GM12864 (cell line): Measurements from ENCODE around the gene BAX.

ENCODE experiments used
- DNase-seq: peaks from one replicate; pipeline ENCODE4 v3.0.0-alpha.2; 2011; ENCODE audit warnings: low read depth
- H3K4me3 ChIP-seq: 2 replicates; pipeline ENCODE4 v1.5.1; 2011; ENCODE audit warnings: mild to moderate bottlenecking, low read depth, low read length, control low read depth
- TF ChIP-seq, protein P1 (sequence below): IDR thresholded peaks from 2 replicates; pipeline ENCODE4 v1.5.1; 2011; ENCODE audit warnings: low read depth, mild to moderate bottlenecking, moderate library complexity, low read length, control low read depth, inconsistent platforms; ENCODE audit errors: missing control alignments

Gene BAX

DNA sequence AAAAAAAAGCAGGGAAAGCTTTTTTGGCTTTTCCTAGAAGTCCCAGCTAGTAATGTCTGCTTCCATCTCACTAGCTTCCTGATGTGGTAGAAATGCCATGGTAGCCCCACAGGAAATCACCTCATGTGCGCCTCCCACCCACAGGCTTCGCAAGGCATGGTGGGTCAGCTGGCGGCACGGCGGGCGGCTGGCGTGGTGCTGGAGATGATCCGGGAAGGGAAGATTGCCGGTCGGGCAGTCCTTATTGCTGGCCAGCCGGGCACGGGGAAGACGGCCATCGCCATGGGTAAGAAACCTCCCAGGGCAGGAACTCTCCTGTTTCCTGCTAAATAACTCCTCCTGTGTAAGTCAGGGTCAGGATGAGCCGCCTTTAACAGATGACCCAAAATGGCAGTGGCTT is 49.5 kb downstream of the BAX start:
- no peak for DNase-seq
- TF ChIP-seq, protein P1, sequence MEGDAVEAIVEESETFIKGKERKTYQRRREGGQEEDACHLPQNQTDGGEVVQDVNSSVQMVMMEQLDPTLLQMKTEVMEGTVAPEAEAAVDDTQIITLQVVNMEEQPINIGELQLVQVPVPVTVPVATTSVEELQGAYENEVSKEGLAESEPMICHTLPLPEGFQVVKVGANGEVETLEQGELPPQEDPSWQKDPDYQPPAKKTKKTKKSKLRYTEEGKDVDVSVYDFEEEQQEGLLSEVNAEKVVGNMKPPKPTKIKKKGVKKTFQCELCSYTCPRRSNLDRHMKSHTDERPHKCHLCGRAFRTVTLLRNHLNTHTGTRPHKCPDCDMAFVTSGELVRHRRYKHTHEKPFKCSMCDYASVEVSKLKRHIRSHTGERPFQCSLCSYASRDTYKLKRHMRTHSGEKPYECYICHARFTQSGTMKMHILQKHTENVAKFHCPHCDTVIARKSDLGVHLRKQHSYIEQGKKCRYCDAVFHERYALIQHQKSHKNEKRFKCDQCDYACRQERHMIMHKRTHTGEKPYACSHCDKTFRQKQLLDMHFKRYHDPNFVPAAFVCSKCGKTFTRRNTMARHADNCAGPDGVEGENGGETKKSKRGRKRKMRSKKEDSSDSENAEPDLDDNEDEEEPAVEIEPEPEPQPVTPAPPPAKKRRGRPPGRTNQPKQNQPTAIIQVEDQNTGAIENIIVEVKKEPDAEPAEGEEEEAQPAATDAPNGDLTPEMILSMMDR, result no peak
- H3K4me3 ChIP-seq, result no peak overlapping the region

DNA sequence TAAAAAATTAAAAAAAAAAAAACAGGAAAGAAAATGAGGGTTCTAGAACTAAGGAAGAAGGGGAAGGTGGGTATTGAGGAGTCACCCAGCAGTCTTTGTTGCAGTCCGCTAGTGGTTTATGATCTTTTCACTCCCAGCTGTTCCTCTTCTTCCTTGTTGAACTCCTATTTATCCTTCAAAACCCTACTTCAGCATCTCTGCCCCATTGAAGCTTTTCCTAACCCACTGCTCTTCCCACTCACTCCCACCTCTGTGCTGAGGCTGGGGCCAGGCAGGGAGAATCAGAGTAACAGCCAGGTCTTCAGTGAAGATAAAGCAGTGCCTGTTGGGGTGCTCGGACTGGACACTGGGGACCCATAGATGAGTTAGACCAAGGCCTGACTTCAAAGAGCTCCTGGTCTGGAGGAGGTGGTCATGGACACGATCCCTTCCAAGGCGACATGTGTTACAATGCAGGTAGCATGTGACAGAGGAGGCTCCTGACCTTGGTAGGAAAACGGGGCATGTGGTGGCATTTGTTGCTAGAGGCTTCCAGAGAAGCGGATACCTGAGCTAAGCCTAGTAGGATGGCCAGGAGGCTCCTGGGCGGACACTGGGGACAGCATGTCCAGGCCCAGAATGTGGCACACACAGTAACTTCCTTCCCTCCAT is 50.4 kb downstream of the BAX start:
- DNase-seq, result no peak
- no peak overlapping the region for H3K4me3 ChIP-seq
- TF ChIP-seq, protein P1, result no peak

DNA sequence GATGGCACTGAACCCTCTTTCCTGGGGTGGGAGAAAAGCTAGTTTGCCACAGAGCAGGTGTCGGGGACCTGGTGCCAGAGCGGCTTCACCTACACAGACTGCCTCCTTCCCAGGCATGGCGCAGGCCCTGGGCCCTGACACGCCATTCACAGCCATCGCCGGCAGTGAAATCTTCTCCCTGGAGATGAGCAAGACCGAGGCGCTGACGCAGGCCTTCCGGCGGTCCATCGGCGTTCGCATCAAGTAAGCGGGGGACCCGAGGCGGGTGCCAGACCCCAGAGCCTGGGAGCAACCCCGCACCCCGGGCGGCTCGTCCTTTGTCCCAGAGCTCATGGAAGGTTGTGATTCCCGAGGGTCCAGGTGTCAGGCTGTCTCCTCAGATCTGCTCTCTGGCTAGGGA is 52.2 kb downstream of the BAX start:
- TF ChIP-seq, protein P1, result no peak
- H3K4me3 ChIP-seq, result no peak overlapping the region

DNA sequence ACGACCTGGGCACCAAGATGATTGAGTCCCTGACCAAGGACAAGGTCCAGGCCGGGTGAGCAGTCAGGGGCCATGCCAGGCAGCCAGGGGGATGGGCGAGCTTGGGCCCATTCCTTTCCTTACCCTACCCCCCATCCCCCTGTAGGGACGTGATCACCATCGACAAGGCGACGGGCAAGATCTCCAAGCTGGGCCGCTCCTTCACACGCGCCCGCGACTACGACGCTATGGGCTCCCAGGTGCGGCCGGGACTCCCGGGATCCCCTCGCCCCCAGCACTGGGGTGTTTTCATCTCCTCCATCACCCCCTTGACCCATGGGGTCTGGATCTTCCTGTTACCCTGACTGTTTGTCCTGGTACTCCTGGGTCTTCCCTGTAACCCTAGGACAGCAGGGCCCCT is 55.2 kb downstream of the BAX start:
- TF ChIP-seq, protein P1, result no peak
- DNase-seq, result no peak
- H3K4me3 ChIP-seq, result no peak overlapping the region

More for the DNA sequence above, 52.2 kb downstream of the BAX start:
- DNase-seq, result no peak

DNA sequence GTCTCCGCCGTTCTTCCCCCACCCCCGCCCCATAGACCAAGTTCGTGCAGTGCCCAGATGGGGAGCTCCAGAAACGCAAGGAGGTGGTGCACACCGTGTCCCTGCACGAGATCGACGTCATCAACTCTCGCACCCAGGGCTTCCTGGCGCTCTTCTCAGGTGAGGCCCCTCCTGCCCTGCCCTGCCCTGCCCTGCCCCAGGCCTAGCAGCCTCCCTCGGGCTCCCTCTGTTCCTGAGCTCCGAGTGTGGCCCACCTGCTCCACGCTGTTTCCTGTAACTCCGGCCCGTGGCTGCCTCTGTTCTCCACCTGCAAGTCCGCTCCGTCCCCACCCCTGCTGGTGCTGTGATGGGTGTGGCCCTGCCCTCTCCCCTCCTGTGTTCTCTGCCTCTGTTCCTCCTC is 55.8 kb downstream of the BAX start:
- TF ChIP-seq, protein P1, result no peak
- no peak for DNase-seq

DNA sequence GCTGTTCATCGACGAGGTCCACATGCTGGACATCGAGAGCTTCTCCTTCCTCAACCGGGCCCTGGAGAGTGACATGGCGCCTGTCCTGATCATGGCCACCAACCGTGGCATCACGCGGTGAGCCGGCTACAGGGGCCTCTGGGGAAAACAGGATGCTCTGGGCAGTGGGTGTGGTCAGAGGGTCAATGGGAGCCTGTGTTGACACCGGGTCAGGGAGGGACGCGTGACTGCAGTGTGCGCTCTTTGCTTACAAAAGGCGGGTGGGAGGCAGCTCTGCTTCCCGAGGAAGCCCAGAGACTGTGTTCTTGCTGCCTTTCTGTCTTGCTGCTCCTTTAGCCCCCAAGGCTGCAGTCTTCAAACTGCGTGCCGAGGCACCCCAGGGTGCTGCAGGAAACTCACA is 56.5 kb downstream of the BAX start:
- no peak for DNase-seq
- TF ChIP-seq, protein P1, result no peak

More for the DNA sequence above, 55.8 kb downstream of the BAX start:
- no peak overlapping the region for H3K4me3 ChIP-seq

More for the DNA sequence above, 56.5 kb downstream of the BAX start:
- H3K4me3 ChIP-seq, result no peak overlapping the region
